Esophagus muscularis mucosa (tissue), 4 donors: ENCODE data around the gene CEP170B. TPM values are rescaled to one million over a fixed set of nuclear protein-coding genes. Genes with fewer than 3 reads are reported as not detected.

Source experiments
- DNase-seq: peaks from one replicate; pipeline ENCODE4 v3.0.0-alpha.2; 2017; ENCODE audit errors: extremely low spot score
- H3K27ac ChIP-seq, 4 donors: fragments of 200-600 bp; sonication (generic); replicated peaks in 1 of 4; 1 replicate in 3 of 4; 2 replicates in 1 of 4; pipeline ENCODE4 v1.5.1; 2016 to 2019; ENCODE audit warnings: mild to moderate bottlenecking in 1 of 4
- H3K27me3 ChIP-seq, 4 donors: fragments of 200-600 bp; sonication (generic); one replicate each; pipeline versions ENCODE4 v1.5.1 to v1.6.0; 2016 to 2019
- H3K36me3 ChIP-seq, 4 donors: fragments of 200-600 bp; sonication (generic); one replicate each; pipeline ENCODE4 v1.5.1; 2016 to 2019
- H3K4me1 ChIP-seq, 4 donors: fragments of 200-600 bp; sonication (generic); one replicate each; pipeline ENCODE4 v1.5.1; 2016 to 2019
- H3K4me3 ChIP-seq, 4 donors: fragments of 200-600 bp; sonication (generic); 1 replicate in 2 of 4; 2 replicates in 2 of 4; pipeline ENCODE4 v1.5.1; 2016 to 2019; ENCODE audit warnings: mild to moderate bottlenecking in 4 of 4, moderate library complexity in 1 of 4
- H3K9me3 ChIP-seq, 4 donors: fragments of 200-600 bp; sonication (generic); 1 replicate in 3 of 4; 2 replicates in 1 of 4; pipeline ENCODE4 v1.5.1; 2016 to 2019
- CTCF ChIP-seq, 3 experiments: fragments of 200-600 bp in 2 of 3; fragments of 450-650 bp in 1 of 3; sonication (generic) in 2 of 3; IDR thresholded peaks; one replicate each; pipeline ENCODE4 v1.5.1; 2017 to 2019; ENCODE audit warnings: antibody characterized with exemption in 3 of 3, mild to moderate bottlenecking in 2 of 3, moderate library complexity in 1 of 3
- EP300 ChIP-seq: sonication (generic); formaldehyde crosslinking; IDR thresholded peaks from one replicate; pipeline ENCODE4 v1.6.1; 2017; ENCODE audit warnings: antibody characterized with exemption
- POLR2A ChIP-seq: fragments of 450-650 bp; IDR thresholded peaks from one replicate; pipeline ENCODE4 v1.6.1; 2017; ENCODE audit warnings: antibody characterized with exemption, moderate library complexity, mild to moderate bottlenecking, low read depth
- POLR2AphosphoS5 ChIP-seq, 2 donors: sonication (generic); formaldehyde crosslinking; IDR thresholded peaks; one replicate each; pipeline ENCODE4 v1.6.1; 2017; ENCODE audit warnings: antibody characterized with exemption in 2 of 2
- WGBS: methylation state at CpG from one replicate; pipeline ENCODE4 v1.1.5; 2018; 5-methylcytosine and 5-hydroxymethylcytosine counted together
- intact Hi-C: fragments of 100-400 bp; cut with DNase I; formaldehyde crosslinking; loops from one replicate; pipeline ENCODE4 v1.15.1; 2023
- total RNA-seq, 4 donors: library from RNA; depleted of rRNA; stranded (reverse); fragments of >200 nt; gene quantifications; one replicate each; pipeline versions ENCODE4 v1.1.0 to v1.2.1, GENCODE V29; 2016

The CEP170B gene
- total RNA-seq, 4 donors from 2014 or later = 24.1 to 70.6 (median 45.7) TPM

GRCh38 chr14:104843442-104844305 lies 21.4 kb upstream of the CEP170B start:
- no peak overlapping the region for H3K27ac ChIP-seq
- H3K36me3 ChIP-seq = no peaks in the 10 kb centered on the region
- H3K4me1 ChIP-seq = peaks cover 13 to 22% (median 20%) of the 10 kb centered on the region in 4 donors
- 1% methylated on average over 51 of the region's 69 CpGs for WGBS
- peak overlapping the region; percentile 46 to 59 (median 52) for H3K4me3 ChIP-seq
- intact Hi-C loops = no loop called here
- peaks cover 0 to 69% (median 19%) of the 10 kb centered on the region in 4 donors for H3K27me3 ChIP-seq
- no peak for TF ChIP-seq CTCF (IDR thresholded peaks at IDR 0.05)
- no peak for TF ChIP-seq EP300
- TF ChIP-seq POLR2AphosphoS5 (IDR thresholded peaks at IDR 0.05) = no peak
- no peak for TF ChIP-seq POLR2A
- H3K9me3 ChIP-seq = no peaks in the 10 kb centered on the region
- DNase-seq = no peak

- DNase-seq = no peak
- intact Hi-C loops = no loop called here
Measured at GRCh38 chr14:104844306-104845032, 20.6 kb upstream of the CEP170B start.

GRCh38 chr14:104845033-104845666 lies 19.9 kb upstream of the CEP170B start:
- intact Hi-C loops = no loop called here
- WGBS = 97% methylated on average over 4 of the region's 4 CpGs
- H3K27ac ChIP-seq = no peak overlapping the region
- peaks cover 0 to 82% (median 19%) of the 10 kb centered on the region in 4 donors for H3K27me3 ChIP-seq
- no peak overlapping the region for H3K4me3 ChIP-seq
- TF ChIP-seq EP300 (no peak), POLR2AphosphoS5 (IDR thresholded peaks at IDR 0.05) (no peak), POLR2A (no peak), CTCF (IDR thresholded peaks at IDR 0.05) (no peak)
- H3K36me3 ChIP-seq = no peaks in the 10 kb centered on the region
- no peaks in the 10 kb centered on the region for H3K9me3 ChIP-seq
- H3K4me1 ChIP-seq = peaks cover 13 to 22% (median 20%) of the 10 kb centered on the region in 4 donors
- DNase-seq = no peak

More at GRCh38 chr14:104844306-104845032, 20.6 kb upstream of the CEP170B start:
- H3K4me1 ChIP-seq = peaks cover 13 to 22% (median 20%) of the 10 kb centered on the region in 4 donors
- no peak overlapping the region for H3K27ac ChIP-seq
- no peaks in the 10 kb centered on the region for H3K9me3 ChIP-seq
- H3K27me3 ChIP-seq = peaks cover 0 to 75% (median 19%) of the 10 kb centered on the region in 4 donors
- no peaks in the 10 kb centered on the region for H3K36me3 ChIP-seq
- TF ChIP-seq POLR2AphosphoS5 (IDR thresholded peaks at IDR 0.05) (no peak), EP300 (no peak), CTCF (IDR thresholded peaks at IDR 0.05) (no peak), POLR2A (no peak)
- WGBS = 17% methylated on average over 22 of the region's 27 CpGs
- peak overlapping the region; percentile 46 to 59 (median 52) for H3K4me3 ChIP-seq

GRCh38 chr14:104845834-104846441 lies 19.1 kb upstream of the CEP170B start:
- no peaks in the 10 kb centered on the region for H3K9me3 ChIP-seq
- H3K4me1 ChIP-seq = peaks cover 13 to 22% (median 20%) of the 10 kb centered on the region in 4 donors
- H3K4me3 ChIP-seq = no peak overlapping the region
- no peaks in the 10 kb centered on the region for H3K36me3 ChIP-seq
- intact Hi-C loops = no loop called here
- WGBS = 78% methylated on average over 3 of the region's 3 CpGs
- no peak overlapping the region for H3K27ac ChIP-seq
- TF ChIP-seq POLR2A = no peak
- no peak for TF ChIP-seq CTCF (IDR thresholded peaks at IDR 0.05)
- no peak for TF ChIP-seq EP300
- no peak for TF ChIP-seq POLR2AphosphoS5 (IDR thresholded peaks at IDR 0.05)
- peaks cover 0 to 89% (median 19%) of the 10 kb centered on the region in 4 donors for H3K27me3 ChIP-seq
- no peak for DNase-seq
